Heart right ventricle (tissue), 16 donors: ENCODE measurements around the gene WDR90. TPM values are rescaled to one million over a fixed set of nuclear protein-coding genes. Genes with fewer than 3 reads are reported as not detected.

Experiments
- ATAC-seq, 8 donors: fragments of 200-7000 bp; cut with Tn5 transposase; one replicate each; pipeline ENCODE4 v1.9.1; 2020; ENCODE audit warnings: mild to moderate bottlenecking in 8 of 8, moderate library complexity in 8 of 8, moderate number of reproducible peaks in 1 of 8
- DNase-seq, 2 donors: peaks; one replicate each; pipeline ENCODE4 v3.0.0-alpha.2; 2020
- H3K27ac ChIP-seq, 10 donors: fragments of 200-600 bp; sonication (generic) in 2 of 10; one replicate each; pipeline versions ENCODE4 v1.5.0 to v1.8.0; 2020 to 2022; ENCODE audit warnings: mild to moderate bottlenecking in 3 of 10
- H3K27me3 ChIP-seq, 7 donors: fragments of 200-600 bp; one replicate each; pipeline ENCODE4 v1.8.0; 2021 to 2022; ENCODE audit warnings: mild to moderate bottlenecking in 2 of 7
- H3K36me3 ChIP-seq, 9 donors: fragments of 200-600 bp; sonication (generic) in 1 of 9; one replicate each; pipeline versions ENCODE4 v1.5.0 to v1.8.0; 2020 to 2022; ENCODE audit warnings: mild to moderate bottlenecking in 2 of 9
- H3K4me1 ChIP-seq, 9 donors: fragments of 200-600 bp; sonication (generic) in 1 of 9; one replicate each; pipeline versions ENCODE4 v1.5.0 to v1.8.0; 2020 to 2022; ENCODE audit warnings: mild to moderate bottlenecking in 4 of 9
- H3K4me3 ChIP-seq, 10 donors: fragments of 200-600 bp; sonication (generic) in 2 of 10; one replicate each; pipeline versions ENCODE4 v1.5.0 to v1.8.0; 2020 to 2022; ENCODE audit warnings: mild to moderate bottlenecking in 7 of 10, moderate library complexity in 2 of 10
- H3K9me3 ChIP-seq, 11 donors: fragments of 200-600 bp in 10 of 11; sonication (generic) in 2 of 11; one replicate each; pipeline versions ENCODE4 v1.5.0 to v1.8.0; 2013 to 2022; ENCODE audit warnings: mild to moderate bottlenecking in 2 of 11, control low read depth in 1 of 11, moderate library complexity in 1 of 11
- CTCF ChIP-seq, 9 donors: fragments of 200-600 bp; sonication (generic) in 2 of 9; IDR thresholded peaks; one replicate each; pipeline versions ENCODE4 v1.5.0 to v1.8.0; 2021 to 2022; ENCODE audit warnings: antibody characterized with exemption in 9 of 9, mild to moderate bottlenecking in 5 of 9, moderate library complexity in 1 of 9
- WGBS, 2 donors: extraction: QIAGEN DNeasy Blood & Tissue Kit; methylation state at CpG; one replicate each; pipeline ENCODE4 v1.1.7; 2013; ENCODE audit warnings: inconsistent platforms in 1 of 2; 5-methylcytosine and 5-hydroxymethylcytosine counted together
- intact Hi-C, 10 donors: fragments of 100-400 bp; cut with DNase I; formaldehyde crosslinking; loops; one replicate each; pipeline versions ENCODE4 v1.11.1 to v1.14.2; 2022
- polyA plus RNA-seq, 2 donors: library from polyadenylated mRNA; stranded (reverse); fragments of 200-250 nt; gene quantifications; one replicate each; pipeline ENCODE4 v1.2.3, GENCODE V29; 2013
- total RNA-seq, 10 donors: library from RNA; stranded (reverse); fragmentation: NEBNext Ultra II Directional in 3 of 10; extraction: Animal tissue kit (Norgen Biotek cat#: 25700) in 3 of 10; gene quantifications; one replicate each; pipeline versions ENCODE4 v1.2.1 to v1.2.4, GENCODE V29; 2021 to 2023
- donor health status: Arrhythmogenic right ventricular cardiomyopathy.
- donor health status: ischemic (EF 13 %, LVEDD 7.1; RV severe dilation, severe dysfunction).
- donor health status: healthy with polysubstance abuse.
- donor health status: DM: no; HTN: yes; CAD: no.
- donor health status: DM: no; HTN: no; CAD: no.
- donor health status: ischemic (EF 25% LVEDD 6.9; RV normal size, moderate dysfunction).
- donor health status: ischemic (EF 25% LVEDD 5.7; RV mildly dilated, moderate dysfunction).
- donor health status: healthy.
- donor health status: DM: yes; HTN: yes; CAD: no.
- donor health status: Ischemic cardiomyopathy.
- donor health status: ischemic (EF 35%, LVEDD 5.7; RV mildly dilated, moderate dysfunction).
- donor health status: nonischemic (EF 11% LVEDD 7.7; RV severe dilation, severe dysfunction).
- donor health status: DM: yes; HTN: yes; CAD: no.
- donor health status: PGD.
- donor health status: ischemic (EF 29% LVEDD 5.4; RV normal size, mild dysfunction).
- donor health status: nonischemic (EF 23%, LVEDD 6.1; RV moderate dilation, normal function).

The WDR90 gene
- total and polyA plus RNA-seq, 12 donors, result 7.1 to 23.8 (median 9.9) TPM

DNA sequence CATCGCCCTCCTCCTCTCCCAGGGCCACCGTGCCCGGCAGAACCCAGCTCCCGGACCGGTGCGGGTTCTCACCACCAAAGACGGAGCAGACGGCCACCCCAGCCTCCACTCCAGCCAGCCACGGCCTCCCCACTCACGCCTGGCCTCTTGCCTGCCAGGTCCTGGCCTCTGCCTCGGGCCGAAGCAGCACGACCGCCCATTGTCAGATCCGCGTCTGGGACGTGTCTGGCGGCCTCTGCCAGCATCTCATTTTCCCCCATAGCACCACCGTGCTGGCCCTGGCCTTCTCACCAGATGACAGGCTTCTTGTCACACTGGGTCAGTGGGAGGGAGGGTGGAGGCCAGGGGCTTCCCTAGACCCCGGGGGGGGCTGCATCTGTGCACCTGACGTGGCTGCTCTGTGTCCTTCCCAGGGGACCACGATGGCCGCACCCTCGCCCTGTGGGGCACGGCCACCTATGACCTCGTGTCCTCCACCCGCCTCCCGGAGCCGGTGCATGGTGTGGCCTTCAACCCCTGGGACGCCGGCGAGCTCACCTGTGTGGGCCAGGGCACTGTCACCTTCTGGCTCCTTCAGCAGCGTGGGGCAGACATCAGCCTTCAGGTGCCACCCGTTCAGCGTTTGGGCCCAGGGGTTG lies 12.1 kb downstream of the WDR90 start:
- 59 to 60% methylated on average over 34 to 35 of the region's 35 CpGs for WGBS, 2 donors
- DNase-seq, result no peak
- H3K27ac ChIP-seq, result peak overlapping the region in 8 of 10 donors; percentile 41 to 71 (median 56)
- H3K4me1 ChIP-seq, result peaks cover 0 to 16% (median 12%) of the 10 kb centered on the region in 9 donors
- H3K36me3 ChIP-seq, result peaks cover 0 to 28% (median 0%) of the 10 kb centered on the region in 9 donors
- H3K4me3 ChIP-seq, result peak overlapping the region in 1 of 10 donors; percentile 14
- no peaks in the 10 kb centered on the region for H3K27me3 ChIP-seq
- peak in 7 of 8 donors; percentile 0 to 24 (median 2) for ATAC-seq
- intact Hi-C loops, result loop anchor here in 7 of 10 donors (5.0 to 10.0 kb wide), 4 partner anchors 74 to 84 kb away; no protein-coding TSS in a partner anchor
- no peak for TF ChIP-seq CTCF (IDR thresholded peaks at IDR 0.05)
- no peaks in the 10 kb centered on the region for H3K9me3 ChIP-seq

DNA sequence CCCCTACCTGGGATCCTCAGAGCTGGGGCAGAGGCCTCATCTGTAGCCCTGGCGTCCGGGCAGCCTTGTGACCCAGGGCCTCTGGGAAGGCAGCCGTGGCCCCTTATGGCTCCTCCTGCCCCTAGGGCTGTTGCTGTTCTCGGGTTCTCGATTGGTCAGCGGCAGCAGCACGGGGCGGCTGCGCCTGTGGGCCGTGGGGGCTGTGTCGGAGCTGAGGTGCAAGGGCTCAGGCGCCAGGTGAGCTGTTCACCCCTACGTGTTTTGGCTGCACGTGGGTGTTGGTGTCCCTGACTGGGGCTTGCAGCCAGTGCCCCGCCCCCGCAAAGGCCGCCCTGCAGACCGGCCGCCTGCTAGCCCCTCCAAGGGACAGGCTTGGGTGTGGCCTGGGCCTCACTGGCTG lies 12.9 kb downstream of the WDR90 start:
- ATAC-seq, result no peak
- intact Hi-C loops, result loop anchor here in 7 of 10 donors (5.0 to 10.0 kb wide), 4 partner anchors 75 to 85 kb away; no protein-coding TSS in a partner anchor
- WGBS, 2 donors, result 94 to 96% methylated on average over 17 to 19 of the region's 19 CpGs
- Histone ChIP-seq H3K9me3 (no peaks in the 10 kb centered on the region), H3K4me3 (no peak overlapping the region), H3K36me3 (peaks cover 0 to 21% (median 0%) of the 10 kb centered on the region in 9 donors), H3K27ac (no peak overlapping the region), H3K4me1 (peaks cover 0 to 16% (median 13%) of the 10 kb centered on the region in 9 donors), H3K27me3 (no peaks in the 10 kb centered on the region)
- DNase-seq, result no peak
- no peak for TF ChIP-seq CTCF (IDR thresholded peaks at IDR 0.05)

DNA sequence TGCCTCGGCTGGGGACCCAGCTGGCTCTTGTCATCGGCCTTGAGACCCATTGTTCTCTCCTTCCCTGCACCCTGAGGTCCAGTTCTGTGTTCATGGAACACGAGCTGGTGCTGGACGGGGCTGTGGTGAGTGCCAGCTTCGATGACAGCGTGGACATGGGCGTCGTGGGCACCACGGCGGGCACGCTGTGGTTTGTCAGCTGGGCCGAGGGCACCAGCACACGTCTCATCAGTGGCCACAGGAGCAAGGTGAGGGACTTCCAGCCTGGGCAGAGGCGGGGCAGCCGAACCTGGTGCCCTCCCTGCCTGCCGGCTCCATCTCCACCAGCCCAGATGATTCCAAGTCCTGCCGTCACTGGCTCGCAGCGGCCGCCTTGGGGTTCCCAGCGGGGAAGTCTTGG lies 13.4 kb downstream of the WDR90 start:
- peaks cover 0 to 16% (median 0%) of the 10 kb centered on the region in 9 donors for H3K36me3 ChIP-seq
- H3K4me1 ChIP-seq, result peaks cover 0 to 22% (median 18%) of the 10 kb centered on the region in 9 donors
- intact Hi-C loops, result loop anchor here in 7 of 10 donors (5.0 to 10.0 kb wide), 4 partner anchors 75 to 85 kb away; no protein-coding TSS in a partner anchor
- WGBS, 2 donors, result 95 to 97% methylated on average over 21 of the region's 21 CpGs
- ATAC-seq, result no peak
- TF ChIP-seq CTCF (IDR thresholded peaks at IDR 0.05), result no peak
- H3K27ac ChIP-seq, result no peak overlapping the region
- H3K27me3 ChIP-seq, result no peaks in the 10 kb centered on the region
- H3K9me3 ChIP-seq, result no peaks in the 10 kb centered on the region
- H3K4me3 ChIP-seq, result no peak overlapping the region
- no peak for DNase-seq

- Histone ChIP-seq H3K27me3 (no peaks in the 10 kb centered on the region), H3K4me3 (no peak overlapping the region), H3K9me3 (no peaks in the 10 kb centered on the region), H3K4me1 (peaks cover 6 to 24% (median 17%) of the 10 kb centered on the region in 9 donors), H3K36me3 (peaks cover 0 to 27% (median 17%) of the 10 kb centered on the region in 9 donors), H3K27ac (no peak overlapping the region)
- ATAC-seq (no peak), DNase-seq (no peak)
- 91 to 93% methylated on average over 13 of the region's 13 CpGs for WGBS, 2 donors
- TF ChIP-seq CTCF (IDR thresholded peaks at IDR 0.05), result no peak
- intact Hi-C loops, result loop anchor here in 2 of 10 donors (10.0 kb wide), 1 partner anchor 82 kb away; no protein-coding TSS in a partner anchor
Observed at GRCh38 chr16:666572-666971, 17.4 kb downstream of the WDR90 start.
